GM08714 (cell line): Measurements from ENCODE around the gene GDF7.

Source experiments
- H3K4me3 ChIP-seq: fragments of 200-500 bp; sonication (Bioruptor generic); 2 replicates; pipeline ENCODE4 v1.5.1; 2014; ENCODE audit warnings: mild to moderate bottlenecking, low read length, inconsistent platforms
- ZNF274 ChIP-seq: IDR thresholded peaks from 2 replicates; pipeline ENCODE4 v1.6.1; 2012; ENCODE audit warnings: mild to moderate bottlenecking, low read depth, low read length

GDF7 gene

GRCh38 chr2:20635113-20635510, 31.8 kb upstream of the GDF7 start:
- H3K4me3 ChIP-seq: no peak overlapping the region
- TF ChIP-seq ZNF274: no peak

- no peak for TF ChIP-seq ZNF274
- H3K4me3 ChIP-seq: no peak overlapping the region
Measured at GRCh38 chr2:20635675-20636584, 31.0 kb upstream of the GDF7 start.

- no peak overlapping the region for H3K4me3 ChIP-seq
- no peak for TF ChIP-seq ZNF274
Measured at GRCh38 chr2:20637147-20637546, 29.8 kb upstream of the GDF7 start.

GRCh38 chr2:20638014-20638413, 28.9 kb upstream of the GDF7 start:
- H3K4me3 ChIP-seq: no peak overlapping the region
- TF ChIP-seq ZNF274: no peak

- TF ChIP-seq ZNF274: no peak
- no peak overlapping the region for H3K4me3 ChIP-seq
Measured at GRCh38 chr2:20638646-20639430, 28.1 kb upstream of the GDF7 start.

- H3K4me3 ChIP-seq: no peak overlapping the region
- no peak for TF ChIP-seq ZNF274
Measured at GRCh38 chr2:20640411-20641122, 26.4 kb upstream of the GDF7 start.

GRCh38 chr2:20641123-20641985, 25.6 kb upstream of the GDF7 start:
- no peak overlapping the region for H3K4me3 ChIP-seq
- TF ChIP-seq ZNF274: no peak

GRCh38 chr2:20642055-20642971, 24.6 kb upstream of the GDF7 start:
- no peak overlapping the region for H3K4me3 ChIP-seq
- TF ChIP-seq ZNF274: no peak

- H3K4me3 ChIP-seq: no peak overlapping the region
- TF ChIP-seq ZNF274: no peak
Measured at GRCh38 chr2:20643060-20643459, 23.9 kb upstream of the GDF7 start.

GRCh38 chr2:20643826-20644225, 23.1 kb upstream of the GDF7 start:
- TF ChIP-seq ZNF274: no peak

GRCh38 chr2:20645301-20645701, 21.6 kb upstream of the GDF7 start:
- TF ChIP-seq ZNF274: no peak
- H3K4me3 ChIP-seq: no peak overlapping the region

More at GRCh38 chr2:20643826-20644225, 23.1 kb upstream of the GDF7 start:
- no peak overlapping the region for H3K4me3 ChIP-seq

- TF ChIP-seq ZNF274: no peak
Measured at GRCh38 chr2:20645761-20646160, 21.2 kb upstream of the GDF7 start.

More at GRCh38 chr2:20645761-20646160, 21.2 kb upstream of the GDF7 start:
- no peak overlapping the region for H3K4me3 ChIP-seq
